Body of pancreas (tissue), 4 donors: Measurements from ENCODE around the gene PFN2. TPM values are rescaled to one million over a fixed set of nuclear protein-coding genes. Genes with fewer than 3 reads are reported as not detected.
"Not testable (repeated sequence)": the region's sequence is repeated elsewhere in the genome, so short reads cannot be mapped to it uniquely, and the experiment has no call there.

Experiments
- ATAC-seq: fragments of 150-250 bp; one replicate; pipeline ENCODE4 v1.9.1; 2016
- DNase-seq, 4 donors: peaks; one replicate each; pipeline ENCODE4 v3.0.0-alpha.2; 2019
- H3K27ac ChIP-seq, 4 donors: fragments of 200-600 bp; sonication (generic); 1 replicate in 3 of 4; 2 replicates in 1 of 4; pipeline versions ENCODE4 v1.5.1 to v1.6.1; 2016 to 2019; ENCODE audit warnings: mild to moderate bottlenecking in 1 of 4, mixed read lengths in 1 of 4, moderate library complexity in 1 of 4
- H3K27me3 ChIP-seq, 2 donors: fragments of 200-600 bp; sonication (generic); one replicate each; pipeline ENCODE4 v1.6.0; 2016; ENCODE audit warnings: mild to moderate bottlenecking in 1 of 2
- H3K36me3 ChIP-seq, 2 donors: fragments of 200-600 bp; sonication (generic); replicated peaks in 1 of 2; 2 replicates each; pipeline ENCODE4 v1.5.1; 2016; ENCODE audit warnings: low read depth in 2 of 2; ENCODE audit not compliant: insufficient read depth in 1 of 2
- H3K4me1 ChIP-seq: fragments of 200-600 bp; sonication (generic); one replicate; pipeline ENCODE4 v1.6.0; 2016
- H3K4me3 ChIP-seq, 2 donors: fragments of 200-600 bp; sonication (generic); 1 replicate in 1 of 2; 2 replicates in 1 of 2; pipeline ENCODE4 v1.5.1; 2016 to 2019
- H3K9me3 ChIP-seq, 3 donors: fragments of 200-600 bp; sonication (generic); 1 replicate in 2 of 3; 2 replicates in 1 of 3; pipeline ENCODE4 v1.5.1; 2016
- POLR2A ChIP-seq, 3 donors: fragments of 450-650 bp; IDR thresholded peaks; one replicate each; pipeline ENCODE4 v1.6.1; 2016; ENCODE audit warnings: antibody characterized with exemption in 3 of 3, mild to moderate bottlenecking in 2 of 3
- WGBS, 2 donors: methylation state at CpG; one replicate each; pipeline ENCODE4 v1.1.5; 2017; 5-methylcytosine and 5-hydroxymethylcytosine counted together
- intact Hi-C: fragments of 100-400 bp; cut with DNase I; formaldehyde crosslinking; loops from one replicate; pipeline ENCODE4 v1.15.1; 2023
- total RNA-seq, 2 donors: library from RNA; depleted of rRNA; stranded (reverse); fragments of >200 nt; gene quantifications; one replicate each; pipeline ENCODE4 v1.1.0, GENCODE V29; 2016
- TF ChIP-seq, protein P1 (sequence below), 7 experiments: fragments of 450-650 bp in 4 of 7; fragments of 200-600 bp in 3 of 7; sonication (generic) in 3 of 7; IDR thresholded peaks; one replicate each; pipeline ENCODE4 v1.5.1; 2016 to 2019; ENCODE audit warnings: antibody characterized with exemption in 7 of 7

PFN2 gene
- total RNA-seq, 2 donors from 2014 or later: 17.1 to 39.7 TPM

DNA sequence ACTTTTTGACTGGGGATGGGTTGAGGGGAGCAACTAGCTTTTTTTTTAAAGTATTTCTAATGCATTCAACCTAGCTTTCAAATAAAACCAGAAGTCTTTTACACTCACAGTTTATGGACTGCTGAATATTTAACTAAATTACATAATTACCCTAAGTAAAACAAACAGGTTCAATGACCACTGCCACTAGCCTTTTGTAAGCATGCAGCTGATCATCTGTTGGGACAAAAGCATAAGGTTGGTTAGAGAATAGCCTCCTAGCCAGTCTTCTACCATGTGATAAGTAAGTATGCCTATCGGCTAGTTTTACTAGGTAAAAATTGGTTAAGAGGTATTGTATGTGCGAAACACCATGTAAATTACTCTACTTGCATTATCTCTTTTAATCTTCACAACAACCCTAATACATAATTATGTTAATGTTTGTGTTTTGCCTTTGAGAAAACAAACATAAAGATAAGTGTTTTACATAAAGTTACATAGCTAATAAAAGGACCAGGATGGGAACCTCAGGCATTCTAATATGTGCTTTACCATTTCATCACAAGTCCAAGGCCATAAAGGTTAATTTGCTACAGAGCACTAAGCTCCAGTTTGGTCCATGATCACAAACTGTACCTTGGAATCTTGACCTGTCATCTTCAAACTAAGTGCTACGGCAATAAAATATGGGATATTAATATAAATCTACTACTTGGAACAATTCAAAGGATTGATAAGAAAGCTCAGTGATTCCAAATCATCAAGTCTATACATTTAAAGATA lies 13.2 kb downstream of the PFN2 start:
- 96 to 97% methylated on average over 3 of the region's 3 CpGs for WGBS, 2 donors
- ATAC-seq (no peak), DNase-seq (no peak)
- no peak overlapping the region for H3K27ac ChIP-seq
- H3K4me3 ChIP-seq: no peak overlapping the region
- H3K27me3 ChIP-seq: no peaks in the 10 kb centered on the region
- no peaks in the 10 kb centered on the region for H3K36me3 ChIP-seq
- no peak for TF ChIP-seq POLR2A (IDR thresholded peaks at IDR 0.05)
- TF ChIP-seq, protein P1, sequence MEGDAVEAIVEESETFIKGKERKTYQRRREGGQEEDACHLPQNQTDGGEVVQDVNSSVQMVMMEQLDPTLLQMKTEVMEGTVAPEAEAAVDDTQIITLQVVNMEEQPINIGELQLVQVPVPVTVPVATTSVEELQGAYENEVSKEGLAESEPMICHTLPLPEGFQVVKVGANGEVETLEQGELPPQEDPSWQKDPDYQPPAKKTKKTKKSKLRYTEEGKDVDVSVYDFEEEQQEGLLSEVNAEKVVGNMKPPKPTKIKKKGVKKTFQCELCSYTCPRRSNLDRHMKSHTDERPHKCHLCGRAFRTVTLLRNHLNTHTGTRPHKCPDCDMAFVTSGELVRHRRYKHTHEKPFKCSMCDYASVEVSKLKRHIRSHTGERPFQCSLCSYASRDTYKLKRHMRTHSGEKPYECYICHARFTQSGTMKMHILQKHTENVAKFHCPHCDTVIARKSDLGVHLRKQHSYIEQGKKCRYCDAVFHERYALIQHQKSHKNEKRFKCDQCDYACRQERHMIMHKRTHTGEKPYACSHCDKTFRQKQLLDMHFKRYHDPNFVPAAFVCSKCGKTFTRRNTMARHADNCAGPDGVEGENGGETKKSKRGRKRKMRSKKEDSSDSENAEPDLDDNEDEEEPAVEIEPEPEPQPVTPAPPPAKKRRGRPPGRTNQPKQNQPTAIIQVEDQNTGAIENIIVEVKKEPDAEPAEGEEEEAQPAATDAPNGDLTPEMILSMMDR (IDR thresholded peaks at IDR 0.05): no peak
- intact Hi-C loops: no loop called here
- no peaks in the 10 kb centered on the region for H3K9me3 ChIP-seq
- no peaks in the 10 kb centered on the region for H3K4me1 ChIP-seq

DNA sequence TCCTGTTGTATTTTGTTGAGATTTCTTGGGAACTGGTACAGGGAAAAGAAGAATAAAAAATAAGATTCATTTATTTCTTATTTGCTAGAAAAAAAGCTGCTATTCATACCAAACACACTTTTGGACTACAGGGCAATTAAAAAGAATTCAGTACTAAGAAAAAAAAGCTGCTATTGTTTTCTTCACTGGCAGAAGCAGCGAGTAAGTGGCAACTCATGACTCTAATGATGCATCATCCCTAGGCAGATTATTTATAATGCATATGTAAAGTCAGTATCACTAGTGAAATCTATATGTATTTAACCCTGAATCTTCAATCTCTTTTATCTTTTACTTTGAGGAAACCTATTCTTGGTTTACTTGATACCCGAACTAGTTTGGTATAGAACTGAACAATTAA lies 15.2 kb downstream of the PFN2 start:
- DNase-seq: no peak
- no peaks in the 10 kb centered on the region for H3K27me3 ChIP-seq
- H3K4me3 ChIP-seq: no peak overlapping the region
- no peaks in the 10 kb centered on the region for H3K36me3 ChIP-seq
- WGBS, 2 donors: 86 to 93% methylated on average over 2 of the region's 2 CpGs
- no peaks in the 10 kb centered on the region for H3K4me1 ChIP-seq
- intact Hi-C loops: no loop called here
- no peak for ATAC-seq
- H3K27ac ChIP-seq: no peak overlapping the region
- TF ChIP-seq, protein P1 (IDR thresholded peaks at IDR 0.05): no peak
- no peak for TF ChIP-seq POLR2A (IDR thresholded peaks at IDR 0.05)
- no peaks in the 10 kb centered on the region for H3K9me3 ChIP-seq

DNA sequence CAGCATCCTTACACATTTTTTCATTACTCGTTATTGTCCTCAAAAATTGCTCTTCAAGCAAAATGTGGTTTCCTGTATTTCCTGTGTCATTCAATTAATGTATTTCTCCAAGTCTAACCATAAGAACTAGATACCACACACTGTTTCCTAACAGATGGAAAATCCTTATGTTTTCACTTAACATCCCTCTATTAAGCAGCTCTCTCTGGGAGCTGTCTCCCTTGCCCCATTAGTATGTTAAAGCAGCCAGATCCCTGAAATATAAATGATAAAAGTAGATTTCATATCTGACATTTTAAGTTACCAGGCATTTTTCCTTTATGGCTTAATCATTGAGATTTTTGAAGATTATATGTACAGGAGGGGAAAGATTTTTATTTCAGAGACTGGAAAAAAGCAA lies 15.9 kb downstream of the PFN2 start:
- TF ChIP-seq, protein P1 (IDR thresholded peaks at IDR 0.05): no peak
- TF ChIP-seq POLR2A (IDR thresholded peaks at IDR 0.05): no peak
- Histone ChIP-seq H3K36me3 (no peaks in the 10 kb centered on the region), H3K27ac (no peak overlapping the region), H3K9me3 (no peaks in the 10 kb centered on the region), H3K27me3 (no peaks in the 10 kb centered on the region), H3K4me1 (no peaks in the 10 kb centered on the region), H3K4me3 (no peak overlapping the region)
- WGBS, 2 donors: 53 to 74% methylated on average over 1 of the region's 1 CpG
- intact Hi-C loops: no loop called here
- ATAC-seq: no peak
- no peak for DNase-seq

DNA sequence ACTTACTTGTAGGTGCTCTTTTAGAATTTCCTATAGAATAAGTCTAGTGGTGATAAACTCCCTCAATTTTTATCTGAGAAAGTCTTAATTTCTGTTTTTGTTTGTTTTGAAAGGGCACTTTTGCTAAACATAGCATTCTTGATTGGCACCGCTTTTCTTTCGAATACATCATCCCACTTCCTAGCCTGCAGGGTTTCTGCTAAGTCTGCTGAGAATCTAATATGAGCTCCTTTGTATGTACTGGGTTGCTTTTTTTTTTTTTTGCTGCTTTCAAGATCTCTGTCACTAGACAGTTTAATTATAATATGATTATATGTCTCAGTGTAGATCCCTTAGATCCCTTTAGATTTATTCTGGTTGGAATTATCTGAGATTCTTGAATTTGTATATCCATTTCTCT lies 21.5 kb downstream of the PFN2 start:
- no peak for TF ChIP-seq POLR2A (IDR thresholded peaks at IDR 0.05)
- TF ChIP-seq, protein P1 (IDR thresholded peaks at IDR 0.05): no peak
- no peaks in the 10 kb centered on the region for H3K4me1 ChIP-seq
- H3K9me3 ChIP-seq: peaks cover 0 to 6% (median 0%) of the 10 kb centered on the region in 3 donors
- no peak overlapping the region for H3K27ac ChIP-seq
- intact Hi-C loops: no loop called here
- ATAC-seq: no peak
- H3K36me3 ChIP-seq: no peaks in the 10 kb centered on the region
- DNase-seq: no peak
- H3K4me3 ChIP-seq: no peak overlapping the region
- no peaks in the 10 kb centered on the region for H3K27me3 ChIP-seq
- WGBS, 2 donors: 97 to 98% methylated on average over 2 of the region's 2 CpGs

DNA sequence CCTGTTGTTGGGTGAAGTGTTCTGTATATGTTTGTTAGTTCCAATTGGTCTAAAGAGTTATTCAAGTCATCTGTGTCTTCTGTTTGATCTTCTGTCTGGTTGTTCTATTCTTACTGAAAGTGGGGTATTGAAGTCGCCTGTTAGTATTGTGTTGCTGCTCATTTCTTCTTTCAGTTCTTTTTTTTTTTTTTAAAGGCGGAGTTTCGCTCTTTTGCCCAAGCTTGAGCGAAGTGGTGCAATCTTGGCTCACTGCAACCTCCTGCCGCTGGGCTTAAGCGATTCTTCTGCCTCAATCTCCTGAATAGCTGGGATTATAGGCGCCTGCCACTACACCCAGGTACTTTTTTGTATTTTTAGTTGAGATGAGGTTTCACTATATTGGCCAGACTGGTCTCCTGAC lies 23.5 kb downstream of the PFN2 start:
- TF ChIP-seq, protein P1 (IDR thresholded peaks at IDR 0.05): no peak
- no peak for TF ChIP-seq POLR2A (IDR thresholded peaks at IDR 0.05)
- ATAC-seq (no peak), DNase-seq (no peak)
- 94 to 96% methylated on average over 7 of the region's 7 CpGs for WGBS, 2 donors
- peaks cover 0 to 6% (median 0%) of the 10 kb centered on the region in 3 donors for H3K9me3 ChIP-seq
- H3K27ac ChIP-seq: no peak overlapping the region
- H3K27me3 ChIP-seq: no peaks in the 10 kb centered on the region
- no peaks in the 10 kb centered on the region for H3K36me3 ChIP-seq
- H3K4me1 ChIP-seq: no peaks in the 10 kb centered on the region
- H3K4me3 ChIP-seq: no peak overlapping the region
- intact Hi-C loops: no loop called here

DNA sequence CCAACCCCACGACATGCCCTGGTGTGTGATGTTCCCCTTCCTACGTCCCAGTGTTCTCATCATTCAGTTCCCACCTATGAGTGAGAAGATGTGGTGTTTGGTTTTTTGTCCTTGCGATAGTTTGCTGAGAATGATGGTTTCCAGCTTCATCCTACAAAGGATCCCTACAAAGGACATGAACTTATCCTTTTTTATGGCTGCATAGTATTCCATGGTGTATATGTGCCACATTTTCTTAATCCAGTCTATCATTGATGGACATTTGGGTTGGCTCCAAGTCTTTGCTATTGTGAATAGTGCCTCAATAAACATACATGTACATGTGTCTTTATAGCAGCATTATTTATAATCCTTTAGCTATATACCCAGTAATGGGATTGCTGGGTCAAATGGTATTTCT lies 26.7 kb downstream of the PFN2 start:
- intact Hi-C loops, ATAC-seq, H3K4me3 ChIP-seq, H3K9me3 ChIP-seq, DNase-seq, H3K27ac ChIP-seq, H3K27me3 ChIP-seq, H3K4me1 ChIP-seq, H3K36me3 ChIP-seq: not testable (repeated sequence)
- WGBS, 2 donors: 92 to 94% methylated on average over 3 of the region's 3 CpGs
